GM12878 (cell line): ENCODE results near the gene NOP56. TPM values are rescaled to one million over a fixed set of nuclear protein-coding genes. Genes with fewer than 3 reads are reported as not detected.
A peak's percentile ranks its signal among the peaks of the same experiment; 100 is the strongest.

Experiments used
- ATAC-seq: fragments of 200-7000 bp; cut with Tn5 transposase; 3 replicates; pipeline ENCODE4 v1.9.1; 2020; ENCODE audit warnings: mild to moderate bottlenecking, moderate library complexity
- BruUV-seq: library from RNA; stranded (reverse); fragments of 400-500 nt; replicated peaks from 2 replicates; lab custom pipeline; 2021; lab: Mats Ljungman, UMichigan
- CTCF ChIA-PET: fragments of 300-600 bp; sonication (Branson Sonifier 250); formaldehyde crosslinking; extraction: SDS; loops from one replicate; lab custom pipeline; 2021; ENCODE audit warnings: inconsistent platforms; lab: Yijun Ruan, JAX
- POLR2A ChIA-PET: fragments of 350-600 bp; formaldehyde crosslinking; extraction: SDS; loops from one replicate; lab custom pipeline; 2021; ENCODE audit warnings: inconsistent platforms; lab: Charles Lee
- RAD21 ChIA-PET: fragments of 300-600 bp; sonication (Branson Sonifier 250); formaldehyde crosslinking; loops from one replicate; lab custom pipeline; 2023; ENCODE audit warnings: antibody characterized with exemption; ENCODE audit not compliant: unreplicated experiment; lab: Charles Lee
- SMC1A ChIA-PET: fragments of 300-600 bp; sonication (Branson Sonifier 250); formaldehyde crosslinking; loops from one replicate; lab custom pipeline; 2023; ENCODE audit not compliant: unreplicated experiment, uncharacterized antibody; lab: Charles Lee
- DNase-seq: peaks from one replicate; pipeline ENCODE4 v3.0.0-alpha.2; 2011; ENCODE audit warnings: low read depth, low spot score
- FAIRE-seq: peaks from 3 replicates; lab custom pipeline; 2011; peaks lifted over from hg19 to GRCh38; lab: Jason Lieb, UNC
- H2AFZ ChIP-seq: 2 replicates; pipeline ENCODE4 v1.6.0; 2011; ENCODE audit warnings: low read depth, low read length, control low read depth; ENCODE audit not compliant: control insufficient read depth
- H3K27ac ChIP-seq: 2 replicates; pipeline ENCODE4 v1.5.1; 2011; ENCODE audit warnings: control low read depth; ENCODE audit not compliant: control insufficient read depth, insufficient read depth
- H3K27me3 ChIP-seq, 2 experiments: replicated peaks in 1 of 2; 2 replicates each; pipeline versions ENCODE4 v1.6.0 to v1.6.1; 2011; ENCODE audit warnings: low read length in 1 of 2; ENCODE audit not compliant: control insufficient read depth in 2 of 2, insufficient read depth in 2 of 2
- H3K36me3 ChIP-seq, 2 experiments: 2 replicates each; pipeline ENCODE4 v1.5.1; 2011; ENCODE audit warnings: low read length in 1 of 2; ENCODE audit not compliant: control insufficient read depth in 2 of 2, insufficient read depth in 2 of 2
- H3K4me1 ChIP-seq: 2 replicates; pipeline ENCODE4 v1.6.1; 2011; ENCODE audit warnings: mild to moderate bottlenecking, low read length, moderate library complexity, mixed read lengths; ENCODE audit not compliant: control insufficient read depth, insufficient read depth
- H3K4me2 ChIP-seq: 2 replicates; pipeline ENCODE4 v1.6.0; 2011; ENCODE audit warnings: control low read depth; ENCODE audit not compliant: control insufficient read depth, insufficient read depth
- H3K4me3 ChIP-seq: fragments of 200-600 bp; sonication (generic); 2 replicates; pipeline ENCODE4 v1.5.1; 2016
- H3K79me2 ChIP-seq: 2 replicates; pipeline ENCODE4 v1.6.0; 2011; ENCODE audit warnings: low read length; ENCODE audit not compliant: control insufficient read depth, insufficient read depth
- H3K9ac ChIP-seq: 2 replicates; pipeline ENCODE4 v1.8.0; 2011; ENCODE audit warnings: low read length, control low read depth, mixed read lengths; ENCODE audit not compliant: control insufficient read depth, insufficient read depth
- H3K9me3 ChIP-seq: replicated peaks from 3 replicates; pipeline ENCODE4 v1.5.1; 2011; ENCODE audit warnings: mild to moderate bottlenecking, low read length; ENCODE audit not compliant: control insufficient read depth, insufficient read depth
- H4K20me1 ChIP-seq: 2 replicates; pipeline ENCODE4 v1.6.0; 2011; ENCODE audit not compliant: control insufficient read depth, insufficient read depth
- BACH1 ChIP-seq: fragments of 450-650 bp; IDR thresholded peaks from 2 replicates; pipeline ENCODE4 v1.6.1; 2017; ENCODE audit warnings: mild to moderate bottlenecking, borderline replicate concordance
- BCLAF1 ChIP-seq: fragments of 450-650 bp; IDR thresholded peaks from 2 replicates; pipeline ENCODE4 v1.6.1; 2017; ENCODE audit warnings: antibody characterized with exemption, mild to moderate bottlenecking, moderate library complexity
- CBX5 ChIP-seq: sonication (generic); IDR thresholded peaks from 2 replicates; pipeline ENCODE4 v1.6.1; 2016; ENCODE audit warnings: low read depth, moderate library complexity, mild to moderate bottlenecking, inconsistent platforms
- ESRRA ChIP-seq: IDR thresholded peaks from 2 replicates; pipeline ENCODE4 v1.6.1; 2012; ENCODE audit warnings: mild to moderate bottlenecking, low read length, improper control_type of control experiment
- EZH2 ChIP-seq: IDR thresholded peaks from 2 replicates; pipeline ENCODE4 v1.6.1; 2012; ENCODE audit warnings: low read depth, mild to moderate bottlenecking, control low read depth, inconsistent platforms, low read length, borderline replicate concordance; ENCODE audit not compliant: control insufficient read depth
- MEF2A ChIP-seq: IDR thresholded peaks from 2 replicates; pipeline ENCODE4 v1.6.1; 2011; ENCODE audit warnings: low read depth, mild to moderate bottlenecking, low read length, moderate library complexity; ENCODE audit not compliant: insufficient read depth
- PML ChIP-seq: IDR thresholded peaks from 2 replicates; pipeline ENCODE4 v1.6.1; 2012; ENCODE audit warnings: low read length, inconsistent platforms
- SREBF2 ChIP-seq: IDR thresholded peaks from 2 replicates; pipeline ENCODE4 v1.6.1; 2012; ENCODE audit warnings: mild to moderate bottlenecking, low read length
- SUZ12 ChIP-seq: fragments of 200-600 bp; sonication (generic); IDR thresholded peaks from one replicate; pipeline ENCODE4 v1.6.1; 2018; ENCODE audit warnings: antibody characterized with exemption, mild to moderate bottlenecking; ENCODE audit not compliant: unreplicated experiment
- TBL1XR1 ChIP-seq: IDR thresholded peaks from 2 replicates; pipeline ENCODE4 v1.6.1; 2012; ENCODE audit warnings: low read depth, low read length, improper control_type of control experiment
- USF1 ChIP-seq: IDR thresholded peaks from 2 replicates; pipeline ENCODE4 v1.6.1; 2011; ENCODE audit warnings: borderline replicate concordance, low read depth, mild to moderate bottlenecking, moderate library complexity, mixed read lengths, low read length; ENCODE audit not compliant: insufficient read depth; ENCODE audit errors: extremely low read length
- YY1 ChIP-seq: IDR thresholded peaks from 2 replicates; pipeline ENCODE4 v1.6.1; 2011; ENCODE audit warnings: low read depth, mild to moderate bottlenecking, low read length
- ZNF207 ChIP-seq: fragments of 450-650 bp; IDR thresholded peaks from 2 replicates; pipeline ENCODE4 v1.6.1; 2014; ENCODE audit warnings: antibody characterized with exemption, mild to moderate bottlenecking, borderline replicate concordance
- WGBS: methylation state at CpG from one replicate; pipeline ENCODE4 v1.1.6; 2016; ENCODE audit warnings: low lambda C conversion rate; ENCODE audit not compliant: insufficient replicate concordance, insufficient coverage; ENCODE audit errors: missing lambda C conversion rate; 5-methylcytosine and 5-hydroxymethylcytosine counted together
- in situ Hi-C: fragments of 300-500 bp; cut with MboI; formaldehyde crosslinking; loops from 9 replicates; pipeline ENCODE4 v1.14.3; 2018; ENCODE audit warnings: mixed read lengths
- intact Hi-C: fragments of 100-400 bp; cut with micrococcal nuclease; formaldehyde crosslinking; loops from one replicate; pipeline ENCODE4 v1.14.2; 2022; ENCODE audit not compliant: unreplicated experiment
- polyA plus RNA-seq, 11 experiments: library from polyadenylated mRNA; depleted of rRNA in 4 of 11; unstranded in 6 of 11; stranded (reverse) in 5 of 11; fragments of >200 nt; fragmentation: Nextera tagmentation in 4 of 11; fragmentation: Illumina TruSeq in 1 of 11; extraction: Ambion mirVana in 4 of 11; extraction: Trizol in 1 of 11; gene quantifications; 1 replicate in 1 of 11; 2 replicates in 10 of 11; pipeline versions ENCODE4 v1.2.1 to v1.2.3, GENCODE V29; 2011 to 2016; ENCODE audit warnings: inconsistent platforms in 2 of 11, missing spikeins in 2 of 11, low read depth in 1 of 11
- total RNA-seq, 4 experiments: library from RNA; depleted of rRNA in 3 of 4; stranded (reverse); fragments of >200 nt in 3 of 4; fragmentation: Illumina TruSeq in 1 of 4; extraction: Trizol in 1 of 4; gene quantifications; 2 replicates each; pipeline versions ENCODE4 v1.2.1 to v1.2.3, GENCODE V29; 2013 to 2021
- TF ChIP-seq, protein P1 (sequence below), 3 experiments: IDR thresholded peaks in 2 of 3; conservative IDR thresholded peaks in 1 of 3; 2 replicates each; pipeline ENCODE4 v1.5.1; 2011; ENCODE audit warnings: low read depth in 3 of 3, low read length in 3 of 3, mild to moderate bottlenecking in 3 of 3, control low read depth in 2 of 3, moderate library complexity in 2 of 3, inconsistent platforms in 1 of 3, mixed read lengths in 1 of 3; ENCODE audit not compliant: control insufficient read depth in 2 of 3, insufficient read depth in 1 of 3; ENCODE audit errors: extremely low read depth in 1 of 3
- TF ChIP-seq, protein P2 (sequence below): IDR thresholded peaks from 2 replicates; pipeline ENCODE4 v1.6.1; 2011; ENCODE audit warnings: low read depth, low read length, improper control_type of control experiment, borderline replicate concordance

The NOP56 gene
- total and polyA plus RNA-seq, 10 of the 15 experiments (the other 5 are each of a cell fraction or from before 2014, with no cell fraction given) = 254 to 550 (median 464) TPM

DNA sequence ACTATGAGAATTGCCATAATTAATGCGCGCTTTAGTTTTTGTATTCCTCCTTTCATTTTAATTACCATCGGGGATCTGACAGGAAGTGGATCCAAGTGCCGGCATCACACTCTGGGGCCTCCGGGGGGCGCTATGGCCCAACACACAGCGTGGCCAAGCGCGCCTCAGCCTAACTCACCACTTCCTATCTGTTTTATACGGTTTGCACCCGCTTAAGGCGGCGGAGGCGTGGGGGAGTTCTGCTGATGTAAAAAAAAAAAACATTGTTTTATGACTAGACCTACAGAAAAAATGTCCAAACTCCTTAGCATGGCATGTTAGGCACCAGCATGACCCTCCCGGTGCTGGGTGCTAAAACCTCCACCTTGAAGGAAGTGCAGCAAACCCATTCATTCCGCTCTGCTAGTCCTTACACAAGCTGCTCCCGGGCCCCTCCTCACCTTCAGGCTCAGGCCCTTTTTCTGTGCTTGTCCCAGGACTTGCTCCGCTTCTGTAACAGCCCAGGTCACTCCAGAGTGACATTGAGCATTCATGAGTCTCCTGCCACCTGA, 35.7 kb downstream of the NOP56 start (continued):
- TF ChIP-seq, protein P1, sequence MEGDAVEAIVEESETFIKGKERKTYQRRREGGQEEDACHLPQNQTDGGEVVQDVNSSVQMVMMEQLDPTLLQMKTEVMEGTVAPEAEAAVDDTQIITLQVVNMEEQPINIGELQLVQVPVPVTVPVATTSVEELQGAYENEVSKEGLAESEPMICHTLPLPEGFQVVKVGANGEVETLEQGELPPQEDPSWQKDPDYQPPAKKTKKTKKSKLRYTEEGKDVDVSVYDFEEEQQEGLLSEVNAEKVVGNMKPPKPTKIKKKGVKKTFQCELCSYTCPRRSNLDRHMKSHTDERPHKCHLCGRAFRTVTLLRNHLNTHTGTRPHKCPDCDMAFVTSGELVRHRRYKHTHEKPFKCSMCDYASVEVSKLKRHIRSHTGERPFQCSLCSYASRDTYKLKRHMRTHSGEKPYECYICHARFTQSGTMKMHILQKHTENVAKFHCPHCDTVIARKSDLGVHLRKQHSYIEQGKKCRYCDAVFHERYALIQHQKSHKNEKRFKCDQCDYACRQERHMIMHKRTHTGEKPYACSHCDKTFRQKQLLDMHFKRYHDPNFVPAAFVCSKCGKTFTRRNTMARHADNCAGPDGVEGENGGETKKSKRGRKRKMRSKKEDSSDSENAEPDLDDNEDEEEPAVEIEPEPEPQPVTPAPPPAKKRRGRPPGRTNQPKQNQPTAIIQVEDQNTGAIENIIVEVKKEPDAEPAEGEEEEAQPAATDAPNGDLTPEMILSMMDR (IDR thresholded peaks at IDR 0.05 in 2 of 3, conservative IDR thresholded peaks at IDR 0.05 in 1 of 3; ENCODE audit: control insufficient read depth in 2 of 3, extremely low read depth in 1 of 3, insufficient read depth in 1 of 3, low read depth in 3 of 3, low read length in 3 of 3) = peak; percentile 57 to 62 (median 57)
- TF ChIP-seq ESRRA = no peak

- WGBS = 47% methylated on average over 3 of the region's 3 CpGs
- TF ChIP-seq, protein P2, sequence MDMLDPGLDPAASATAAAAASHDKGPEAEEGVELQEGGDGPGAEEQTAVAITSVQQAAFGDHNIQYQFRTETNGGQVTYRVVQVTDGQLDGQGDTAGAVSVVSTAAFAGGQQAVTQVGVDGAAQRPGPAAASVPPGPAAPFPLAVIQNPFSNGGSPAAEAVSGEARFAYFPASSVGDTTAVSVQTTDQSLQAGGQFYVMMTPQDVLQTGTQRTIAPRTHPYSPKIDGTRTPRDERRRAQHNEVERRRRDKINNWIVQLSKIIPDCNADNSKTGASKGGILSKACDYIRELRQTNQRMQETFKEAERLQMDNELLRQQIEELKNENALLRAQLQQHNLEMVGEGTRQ = no peak
- no peak for TF ChIP-seq EZH2
- TF ChIP-seq SREBF2 = no peak
- TF ChIP-seq PML = no peak
- no peak for TF ChIP-seq USF1
- TF ChIP-seq YY1 = no peak
- no peak for TF ChIP-seq SUZ12
- no peak for TF ChIP-seq CBX5
- TF ChIP-seq BACH1 = no peak
- TF ChIP-seq TBL1XR1 = no peak
- no peak for TF ChIP-seq MEF2A
- TF ChIP-seq BCLAF1 = no peak
- no peak for TF ChIP-seq ZNF207
Observed at GRCh38 chr20:2690213-2690612, 37.8 kb downstream of the NOP56 start.

More at GRCh38 chr20:2690213-2690612, 37.8 kb downstream of the NOP56 start:
- H3K4me3 ChIP-seq = no peak overlapping the region
- ChIA-PET CTCF (interaction anchor here (1.9 kb wide), 1 partner anchor 53 kb away, joined by 4 read pairs; no protein-coding TSS in a partner anchor), RAD21 (no interaction called here), POLR2A (no interaction called here), SMC1A (no interaction called here)
- no peaks in the 10 kb centered on the region for H4K20me1 ChIP-seq
- H3K27ac ChIP-seq = no peak overlapping the region
- H3K79me2 ChIP-seq = no peaks in the 10 kb centered on the region
- no peak overlapping the region for H3K4me2 ChIP-seq
- no peak overlapping the region for H2AFZ ChIP-seq
- H3K36me3 ChIP-seq = no peaks in the 10 kb centered on the region
- BruUV-seq = no TSS peak
- ATAC-seq = no peak
- H3K27me3 ChIP-seq = peaks cover 8 to 25% of the 10 kb centered on the region in 2 experiments
- H3K9me3 ChIP-seq = no peaks in the 10 kb centered on the region
- FAIRE-seq = no peak
- DNase-seq = no peak
- H3K9ac ChIP-seq = no peak overlapping the region
- intact Hi-C loops (no loop called here), in situ Hi-C loops (no loop called here)
- H3K4me1 ChIP-seq = no peaks in the 10 kb centered on the region
